ENCODE results near the gene TSPAN19. TPM values are rescaled to one million over a fixed set of nuclear protein-coding genes. Genes with fewer than 3 reads are reported as not detected.
"Not testable (repeated sequence)": the region's sequence is repeated elsewhere in the genome, so short reads cannot be mapped to it uniquely, and the experiment has no call there.

Gene TSPAN19
- total RNA-seq, 1 experiment from 2014 or later: not detected

DNA sequence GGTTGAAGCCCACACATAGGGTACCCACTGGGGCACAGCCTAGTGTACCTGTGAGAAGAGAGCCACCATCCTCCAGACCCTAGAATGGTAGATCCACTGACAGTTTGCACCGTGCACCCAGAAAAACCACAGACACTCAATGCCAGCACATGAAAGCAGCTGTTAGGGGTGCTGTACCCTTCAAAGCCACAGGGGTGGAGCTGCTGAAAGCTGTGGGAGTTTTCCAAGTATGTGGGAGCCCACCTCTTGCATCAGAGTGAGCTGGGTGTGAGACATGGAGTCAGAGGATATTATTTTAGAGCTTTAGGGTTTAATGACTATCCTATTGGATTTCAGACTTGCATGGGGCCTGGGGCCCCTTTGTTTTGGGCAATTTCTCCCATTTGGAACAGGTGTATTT, 30.5 kb downstream of the TSPAN19 start:
- no peaks in the 10 kb centered on the region for H3K9me3 ChIP-seq (ENCODE audit: control insufficient read depth, insufficient read depth, low read depth, low read length)
- H3K4me3 ChIP-seq (ENCODE audit: low read depth in 2 of 2, low read length in 2 of 2): no peak overlapping the region
- no peaks in the 10 kb centered on the region for H3K36me3 ChIP-seq (ENCODE audit: control insufficient read depth, insufficient read depth, low read length)
- no peak overlapping the region for H3K27ac ChIP-seq (ENCODE audit: low read length)
- POLR2A ChIA-PET: no interaction called here
- intact Hi-C loops (cut with micrococcal nuclease; ENCODE audit: unreplicated experiment) (no loop called here), in situ Hi-C loops (cut with HindIII; ENCODE audit: low pct_unique_long_range_greater_than_20kb, low sequenced_read_pairs) (no loop called here)
- ATAC-seq (no peak), DNase-seq (ENCODE audit: low read depth, low spot score) (no peak)
- CTCF ChIA-PET: no interaction called here
- H3K27me3 ChIP-seq (ENCODE audit: control insufficient read depth, insufficient read depth, low read length): no peaks in the 10 kb centered on the region
- no peaks in the 10 kb centered on the region for H3K4me1 ChIP-seq (ENCODE audit: control insufficient read depth, insufficient read depth, low read length)
- TF ChIP-seq TCF7L2 (IDR thresholded peaks at IDR 0.05; ENCODE audit: low read depth, low read length) (no peak), POLR2AphosphoS5 (IDR thresholded peaks at IDR 0.05; ENCODE audit: low read depth, low read length) (no peak), SIN3A (IDR thresholded peaks at IDR 0.05; ENCODE audit: borderline replicate concordance, insufficient read depth, low read depth, low read length) (no peak)
- TF ChIP-seq, protein P1, sequence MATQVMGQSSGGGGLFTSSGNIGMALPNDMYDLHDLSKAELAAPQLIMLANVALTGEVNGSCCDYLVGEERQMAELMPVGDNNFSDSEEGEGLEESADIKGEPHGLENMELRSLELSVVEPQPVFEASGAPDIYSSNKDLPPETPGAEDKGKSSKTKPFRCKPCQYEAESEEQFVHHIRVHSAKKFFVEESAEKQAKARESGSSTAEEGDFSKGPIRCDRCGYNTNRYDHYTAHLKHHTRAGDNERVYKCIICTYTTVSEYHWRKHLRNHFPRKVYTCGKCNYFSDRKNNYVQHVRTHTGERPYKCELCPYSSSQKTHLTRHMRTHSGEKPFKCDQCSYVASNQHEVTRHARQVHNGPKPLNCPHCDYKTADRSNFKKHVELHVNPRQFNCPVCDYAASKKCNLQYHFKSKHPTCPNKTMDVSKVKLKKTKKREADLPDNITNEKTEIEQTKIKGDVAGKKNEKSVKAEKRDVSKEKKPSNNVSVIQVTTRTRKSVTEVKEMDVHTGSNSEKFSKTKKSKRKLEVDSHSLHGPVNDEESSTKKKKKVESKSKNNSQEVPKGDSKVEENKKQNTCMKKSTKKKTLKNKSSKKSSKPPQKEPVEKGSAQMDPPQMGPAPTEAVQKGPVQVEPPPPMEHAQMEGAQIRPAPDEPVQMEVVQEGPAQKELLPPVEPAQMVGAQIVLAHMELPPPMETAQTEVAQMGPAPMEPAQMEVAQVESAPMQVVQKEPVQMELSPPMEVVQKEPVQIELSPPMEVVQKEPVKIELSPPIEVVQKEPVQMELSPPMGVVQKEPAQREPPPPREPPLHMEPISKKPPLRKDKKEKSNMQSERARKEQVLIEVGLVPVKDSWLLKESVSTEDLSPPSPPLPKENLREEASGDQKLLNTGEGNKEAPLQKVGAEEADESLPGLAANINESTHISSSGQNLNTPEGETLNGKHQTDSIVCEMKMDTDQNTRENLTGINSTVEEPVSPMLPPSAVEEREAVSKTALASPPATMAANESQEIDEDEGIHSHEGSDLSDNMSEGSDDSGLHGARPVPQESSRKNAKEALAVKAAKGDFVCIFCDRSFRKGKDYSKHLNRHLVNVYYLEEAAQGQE (IDR thresholded peaks at IDR 0.05; ENCODE audit: insufficient read depth in 1 of 2, low read depth in 2 of 2, low read length in 1 of 2): no peak
- TF ChIP-seq, protein P2, sequence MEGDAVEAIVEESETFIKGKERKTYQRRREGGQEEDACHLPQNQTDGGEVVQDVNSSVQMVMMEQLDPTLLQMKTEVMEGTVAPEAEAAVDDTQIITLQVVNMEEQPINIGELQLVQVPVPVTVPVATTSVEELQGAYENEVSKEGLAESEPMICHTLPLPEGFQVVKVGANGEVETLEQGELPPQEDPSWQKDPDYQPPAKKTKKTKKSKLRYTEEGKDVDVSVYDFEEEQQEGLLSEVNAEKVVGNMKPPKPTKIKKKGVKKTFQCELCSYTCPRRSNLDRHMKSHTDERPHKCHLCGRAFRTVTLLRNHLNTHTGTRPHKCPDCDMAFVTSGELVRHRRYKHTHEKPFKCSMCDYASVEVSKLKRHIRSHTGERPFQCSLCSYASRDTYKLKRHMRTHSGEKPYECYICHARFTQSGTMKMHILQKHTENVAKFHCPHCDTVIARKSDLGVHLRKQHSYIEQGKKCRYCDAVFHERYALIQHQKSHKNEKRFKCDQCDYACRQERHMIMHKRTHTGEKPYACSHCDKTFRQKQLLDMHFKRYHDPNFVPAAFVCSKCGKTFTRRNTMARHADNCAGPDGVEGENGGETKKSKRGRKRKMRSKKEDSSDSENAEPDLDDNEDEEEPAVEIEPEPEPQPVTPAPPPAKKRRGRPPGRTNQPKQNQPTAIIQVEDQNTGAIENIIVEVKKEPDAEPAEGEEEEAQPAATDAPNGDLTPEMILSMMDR (IDR thresholded peaks at IDR 0.05): no peak
- no TSS peak for BruUV-seq (replicated peaks)

DNA sequence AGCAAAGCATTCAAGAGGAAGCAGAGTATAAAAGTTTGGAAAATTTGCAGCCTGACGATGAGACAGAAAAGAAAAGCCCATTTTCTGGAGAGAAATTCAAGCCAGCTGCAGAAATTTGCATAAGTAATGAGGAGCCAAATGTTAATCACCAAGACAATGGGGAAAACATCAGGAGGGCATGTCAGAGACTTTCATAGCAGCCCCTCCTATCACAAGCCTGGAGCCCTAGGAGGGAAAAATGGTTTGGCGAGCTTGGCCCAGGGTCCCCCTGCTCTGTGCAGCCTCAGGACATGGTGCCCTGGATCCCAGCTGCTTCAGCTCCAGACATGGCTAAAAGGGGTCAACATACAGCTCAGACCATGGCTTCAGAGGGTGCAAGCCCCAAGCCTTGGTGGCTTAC, 31.0 kb downstream of the TSPAN19 start:
- H3K27me3 ChIP-seq (ENCODE audit: control insufficient read depth, insufficient read depth, low read length); H3K9me3 ChIP-seq (ENCODE audit: control insufficient read depth, insufficient read depth, low read depth, low read length); POLR2A ChIA-PET; H3K4me1 ChIP-seq (ENCODE audit: control insufficient read depth, insufficient read depth, low read length); CTCF ChIA-PET; intact Hi-C loops (cut with micrococcal nuclease; ENCODE audit: unreplicated experiment); H3K27ac ChIP-seq (ENCODE audit: low read length); ATAC-seq; BruUV-seq (replicated peaks); H3K4me3 ChIP-seq (ENCODE audit: low read depth in 2 of 2, low read length in 2 of 2); DNase-seq (ENCODE audit: low read depth, low spot score); in situ Hi-C loops (cut with HindIII; ENCODE audit: low pct_unique_long_range_greater_than_20kb, low sequenced_read_pairs); H3K36me3 ChIP-seq (ENCODE audit: control insufficient read depth, insufficient read depth, low read length): not testable (repeated sequence)

DNA sequence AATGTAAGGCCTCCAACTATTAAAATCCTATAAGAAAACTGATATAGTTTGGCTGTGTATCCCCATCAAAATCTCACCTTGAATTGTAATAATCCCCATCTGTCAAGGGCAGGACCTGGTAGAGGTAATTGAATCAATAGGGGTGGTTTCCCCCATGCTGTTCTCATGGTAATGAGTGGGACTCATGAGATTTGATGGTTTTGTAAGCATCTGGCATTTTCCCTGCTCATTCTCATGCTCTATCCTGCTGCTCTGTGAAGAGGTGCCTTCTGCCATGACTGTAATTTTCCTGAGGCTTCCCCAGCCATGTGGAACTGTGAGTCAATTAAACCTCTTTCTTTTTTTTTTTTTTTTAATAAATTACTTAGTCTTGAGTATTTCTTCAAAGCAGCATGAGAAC, 31.9 kb downstream of the TSPAN19 start:
- no peaks in the 10 kb centered on the region for H3K4me1 ChIP-seq (ENCODE audit: control insufficient read depth, insufficient read depth, low read length)
- DNase-seq (ENCODE audit: low read depth, low spot score) (no peak), ATAC-seq (no peak)
- no peak overlapping the region for H3K27ac ChIP-seq (ENCODE audit: low read length)
- H3K4me3 ChIP-seq (ENCODE audit: low read depth in 2 of 2, low read length in 2 of 2): no peak overlapping the region
- TF ChIP-seq, protein P1 (IDR thresholded peaks at IDR 0.05; ENCODE audit: insufficient read depth in 1 of 2, low read depth in 2 of 2, low read length in 1 of 2): no peak
- TF ChIP-seq SIN3A (IDR thresholded peaks at IDR 0.05; ENCODE audit: borderline replicate concordance, insufficient read depth, low read depth, low read length) (no peak), POLR2AphosphoS5 (IDR thresholded peaks at IDR 0.05; ENCODE audit: low read depth, low read length) (no peak), TCF7L2 (IDR thresholded peaks at IDR 0.05; ENCODE audit: low read depth, low read length) (no peak)
- TF ChIP-seq, protein P2 (IDR thresholded peaks at IDR 0.05): no peak
- ChIA-PET CTCF (no interaction called here), POLR2A (no interaction called here)
- H3K27me3 ChIP-seq (ENCODE audit: control insufficient read depth, insufficient read depth, low read length): no peaks in the 10 kb centered on the region
- in situ Hi-C loops (cut with HindIII; ENCODE audit: low pct_unique_long_range_greater_than_20kb, low sequenced_read_pairs): no loop called here
- intact Hi-C loops (cut with micrococcal nuclease; ENCODE audit: unreplicated experiment): no loop called here
- H3K9me3 ChIP-seq (ENCODE audit: control insufficient read depth, insufficient read depth, low read depth, low read length): no peaks in the 10 kb centered on the region
- no peaks in the 10 kb centered on the region for H3K36me3 ChIP-seq (ENCODE audit: control insufficient read depth, insufficient read depth, low read length)
- BruUV-seq (replicated peaks): no TSS peak

All from Panc1 (cell line).